Gastroesophageal sphincter (tissue), 3 donors: Measurements from ENCODE around the gene ZEB2.

Experiments used
- CTCF ChIP-seq, 4 experiments: fragments of 200-600 bp in 2 of 4; fragments of 450-650 bp in 2 of 4; sonication (generic) in 1 of 4; IDR thresholded peaks; one replicate each; pipeline ENCODE4 v1.5.1; 2017 to 2019; ENCODE audit warnings: antibody characterized with exemption in 4 of 4, mild to moderate bottlenecking in 2 of 4, moderate library complexity in 2 of 4
- EP300 ChIP-seq: sonication (generic); formaldehyde crosslinking; IDR thresholded peaks from one replicate; pipeline ENCODE4 v1.6.1; 2017; ENCODE audit warnings: antibody characterized with exemption, mild to moderate bottlenecking
- POLR2A ChIP-seq, 2 donors: fragments of 450-650 bp; IDR thresholded peaks; one replicate each; pipeline ENCODE4 v1.6.1; 2017; ENCODE audit warnings: antibody characterized with exemption in 2 of 2, mild to moderate bottlenecking in 2 of 2, moderate library complexity in 1 of 2
- POLR2AphosphoS5 ChIP-seq: sonication (generic); formaldehyde crosslinking; IDR thresholded peaks from one replicate; pipeline ENCODE4 v1.6.1; 2017; ENCODE audit warnings: antibody characterized with exemption

DNA sequence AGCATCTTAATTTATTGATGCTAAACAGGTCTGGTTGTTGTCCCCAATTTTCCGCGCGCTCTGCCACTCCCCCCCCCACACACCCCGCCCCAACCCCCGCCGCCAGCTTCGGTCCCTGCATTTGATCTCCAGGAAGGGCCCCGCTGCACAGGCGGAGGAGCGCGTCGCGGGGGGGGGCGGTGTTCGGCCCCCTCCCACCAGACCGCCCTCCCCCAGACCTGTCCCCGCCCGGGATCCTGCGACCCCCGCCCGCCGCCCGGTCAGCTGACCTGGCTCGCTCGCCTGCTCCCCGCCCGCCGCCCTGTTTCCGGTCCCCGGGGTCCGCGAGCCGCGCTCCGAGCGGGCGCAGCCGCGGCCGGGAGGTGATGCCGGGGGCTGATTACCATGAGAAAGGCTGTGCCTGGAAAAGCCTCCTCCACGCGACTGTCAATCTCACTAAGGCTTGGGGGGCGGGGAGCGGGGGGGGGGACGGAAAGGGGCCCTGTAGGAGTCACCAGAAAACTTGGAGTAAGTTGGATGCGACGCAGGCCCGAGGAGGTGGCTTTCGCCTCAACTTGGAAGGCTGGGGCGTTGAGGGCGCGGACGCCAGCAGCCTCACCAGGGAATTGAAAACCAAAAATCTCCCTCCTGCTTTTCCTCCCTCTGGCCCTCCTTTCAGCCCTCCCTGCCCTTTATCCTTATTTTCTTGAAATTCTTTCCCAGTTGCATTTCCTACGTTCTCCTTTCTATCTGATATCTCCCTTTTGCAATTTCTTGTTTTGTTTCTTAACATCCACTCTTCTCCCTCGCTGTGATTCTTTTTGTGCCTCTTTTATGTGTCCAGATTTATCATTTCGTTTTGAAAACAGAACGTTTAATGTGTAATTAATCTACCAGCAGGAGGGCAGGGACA lies 4.4 kb upstream of the ZEB2 start:
- TF ChIP-seq CTCF (IDR thresholded peaks at IDR 0.05) = no peak
- no peak for TF ChIP-seq POLR2AphosphoS5
- no peak for TF ChIP-seq POLR2A (IDR thresholded peaks at IDR 0.05)
- no peak for TF ChIP-seq EP300
